Activated CD4-positive, alpha-beta memory T cell treated with anti-CD3 and anti-CD28 coated beads for 36 hours (primary cell): ENCODE data around the gene MIB1. TPM values are rescaled to one million over a fixed set of nuclear protein-coding genes. Genes with fewer than 3 reads are reported as not detected.

Source experiments
- CTCF ChIA-PET: fragments of 350-600 bp; sonication (Branson Sonifier 250); formaldehyde crosslinking; loops from one replicate; lab custom pipeline; 2021; ENCODE audit warnings: antibody characterized with exemption, inconsistent platforms; lab: Charles Lee
- POLR2A ChIA-PET: fragments of 350-600 bp; sonication (Branson Sonifier 250); formaldehyde crosslinking; loops from one replicate; lab custom pipeline; 2021; ENCODE audit warnings: antibody characterized with exemption; lab: Charles Lee
- DNase-seq: peaks from one replicate; pipeline ENCODE4 v3.0.0-alpha.2; 2020
- H3K27ac Mint-ChIP-seq: one replicate; pipeline ENCODE4 v1.8.0; 2021; ENCODE audit warnings: mixed read lengths
- H3K27me3 Mint-ChIP-seq: one replicate; pipeline ENCODE4 v1.8.0; 2021; ENCODE audit warnings: mixed read lengths
- H3K36me3 Mint-ChIP-seq: one replicate; pipeline ENCODE4 v1.8.0; 2021; ENCODE audit warnings: mixed read lengths
- H3K4me1 Mint-ChIP-seq: one replicate; pipeline ENCODE4 v1.8.0; 2021; ENCODE audit warnings: low read depth, mixed read lengths
- H3K4me3 Mint-ChIP-seq: one replicate; pipeline ENCODE4 v1.8.0; 2021; ENCODE audit warnings: mild to moderate bottlenecking, mixed read lengths
- H3K9me3 Mint-ChIP-seq: one replicate; pipeline ENCODE4 v1.8.0; 2021; ENCODE audit warnings: mixed read lengths
- intact Hi-C: fragments of 100-400 bp; cut with micrococcal nuclease; formaldehyde crosslinking; loops from one replicate; pipeline ENCODE4 v1.15.1; 2023
- total RNA-seq, 2 experiments: library from RNA; stranded (reverse); gene quantifications; one replicate each; pipeline ENCODE4 v1.2.3, GENCODE V29; 2021

Gene MIB1
- total RNA-seq, 2 experiments from 2014 or later: 40.8 to 43.5 TPM

DNA sequence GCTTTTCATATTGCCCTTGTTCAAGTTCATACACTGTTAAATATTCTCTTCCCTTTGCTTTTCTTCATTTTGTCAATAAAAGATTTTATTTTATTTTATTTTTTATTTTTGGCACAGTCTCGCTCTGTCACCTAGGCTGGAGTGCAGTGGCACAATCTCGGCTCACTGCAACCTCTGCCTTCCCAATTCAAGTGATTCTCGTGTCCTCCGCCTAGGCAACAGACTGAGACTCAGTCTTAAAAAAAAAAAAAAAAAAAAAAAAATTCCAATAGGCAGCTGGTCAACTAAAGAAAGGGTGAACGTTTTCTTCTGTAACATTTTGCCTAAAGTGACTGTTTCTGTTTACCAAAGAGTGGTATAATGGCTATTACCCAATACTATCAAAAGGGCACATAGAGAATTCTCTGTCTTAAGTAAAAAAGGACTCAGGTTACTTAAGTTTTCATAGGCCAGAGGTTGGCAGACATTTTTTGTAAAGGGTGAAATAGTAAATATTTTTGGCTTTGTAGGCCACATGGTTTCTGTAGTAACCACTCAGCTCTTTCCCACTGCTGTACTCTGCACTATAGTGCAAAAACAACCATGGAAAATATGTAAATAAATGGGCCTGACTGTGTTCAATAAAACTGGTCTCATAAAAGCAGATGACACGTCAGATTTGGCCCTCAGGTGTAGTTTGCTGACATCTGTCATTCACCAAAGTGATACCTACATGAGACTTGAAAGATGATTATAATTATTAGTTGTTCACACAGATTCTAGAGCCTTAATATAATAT, 113.4 kb downstream of the MIB1 start:
- Mint-ChIP-seq H3K36me3 (peaks cover 17% of the 10 kb centered on the region), H3K9me3 (no peaks in the 10 kb centered on the region), H3K27me3 (no peaks in the 10 kb centered on the region), H3K27ac (no peak overlapping the region), H3K4me1 (peaks cover 14% of the 10 kb centered on the region), H3K4me3 (no peak overlapping the region)
- ChIA-PET CTCF (interaction anchor here (0.6 to 1.8 kb wide), 2 partner anchors 12 to 172 kb away, joined by 7 read pairs; no protein-coding TSS in a partner anchor), POLR2A (no interaction called here)
- intact Hi-C loops: loop anchor here (10.0 kb wide), 1 partner anchor 169 kb away; no protein-coding TSS in a partner anchor
- DNase-seq: no peak

DNA sequence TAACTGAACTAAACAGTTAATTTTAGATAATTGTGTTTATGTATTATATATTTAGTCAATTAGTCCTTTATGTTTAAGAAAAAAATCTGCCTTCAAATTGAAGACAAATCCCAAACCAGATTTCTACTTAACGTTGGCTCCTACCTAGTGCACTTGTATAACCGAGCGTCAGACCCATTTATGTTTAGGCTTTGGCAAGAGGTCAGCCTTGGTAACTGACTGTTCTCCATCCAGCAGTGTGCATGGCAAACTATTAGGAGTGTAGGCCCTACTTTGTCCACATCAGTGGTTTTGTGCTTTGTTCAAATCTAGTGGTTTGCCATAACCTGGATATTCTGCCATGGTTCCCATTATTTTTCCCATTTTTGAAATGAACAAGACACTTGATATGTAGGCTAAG, 114.8 kb downstream of the MIB1 start:
- CTCF ChIA-PET: no interaction called here
- POLR2A ChIA-PET: no interaction called here
- Mint-ChIP-seq H3K36me3 (peaks cover 22% of the 10 kb centered on the region), H3K4me1 (peaks cover 14% of the 10 kb centered on the region), H3K4me3 (no peak overlapping the region), H3K9me3 (no peaks in the 10 kb centered on the region), H3K27me3 (no peaks in the 10 kb centered on the region), H3K27ac (no peak overlapping the region)
- intact Hi-C loops: loop anchor here (10.0 kb wide), 1 partner anchor 171 kb away; no protein-coding TSS in a partner anchor
- no peak for DNase-seq

DNA sequence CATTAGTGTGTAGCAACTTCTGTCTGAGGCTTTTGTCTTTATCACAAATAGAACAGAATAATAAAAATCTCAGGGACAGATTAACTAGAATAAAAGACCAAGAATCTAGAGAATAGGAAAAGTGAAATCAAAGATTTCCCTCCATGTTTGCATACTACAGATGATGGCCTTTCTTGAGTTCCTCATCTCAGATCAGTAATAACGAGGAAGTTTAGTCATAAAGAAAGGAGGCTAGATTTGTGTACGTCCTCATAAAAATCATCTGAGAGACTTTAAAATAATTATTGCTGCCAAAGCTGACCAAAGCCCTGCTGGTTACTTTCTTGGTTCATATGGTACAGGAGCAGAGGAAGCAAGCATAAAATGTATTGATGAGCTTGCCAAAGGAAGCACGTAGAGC, 117.3 kb downstream of the MIB1 start:
- Mint-ChIP-seq H3K36me3 (peaks cover 29% of the 10 kb centered on the region), H3K9me3 (no peaks in the 10 kb centered on the region), H3K4me3 (no peak overlapping the region), H3K4me1 (peaks cover 8% of the 10 kb centered on the region), H3K27me3 (no peaks in the 10 kb centered on the region), H3K27ac (no peak overlapping the region)
- DNase-seq: no peak
- ChIA-PET CTCF (no interaction called here), POLR2A (no interaction called here)
- intact Hi-C loops: loop anchor here (10.0 kb wide), 1 partner anchor 173 kb away; no protein-coding TSS in a partner anchor

DNA sequence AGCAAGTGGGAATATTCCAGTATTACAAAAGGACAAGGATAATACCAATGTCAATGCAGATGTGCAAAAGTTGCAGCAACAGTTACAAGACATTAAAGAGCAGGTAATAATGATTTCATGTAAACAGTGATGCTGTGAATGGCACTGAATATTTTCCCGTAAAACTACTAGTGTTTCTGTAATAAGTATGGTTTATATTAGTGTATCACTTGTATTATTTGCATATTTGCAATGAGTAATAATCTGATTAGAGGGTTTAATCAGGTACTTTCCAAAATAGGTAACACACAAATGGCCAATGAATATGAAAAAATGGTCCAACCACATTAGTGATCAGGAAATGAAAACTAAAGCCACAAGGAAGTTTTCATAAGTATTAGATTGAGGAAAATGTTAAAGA, 118.0 kb downstream of the MIB1 start:
- ChIA-PET CTCF (no interaction called here), POLR2A (no interaction called here)
- Mint-ChIP-seq H3K4me1 (peaks cover 7% of the 10 kb centered on the region), H3K9me3 (no peaks in the 10 kb centered on the region), H3K4me3 (no peak overlapping the region), H3K27ac (no peak overlapping the region), H3K27me3 (no peaks in the 10 kb centered on the region), H3K36me3 (peaks cover 32% of the 10 kb centered on the region)
- no peak for DNase-seq
- intact Hi-C loops: loop anchor here (10.0 kb wide), 1 partner anchor 174 kb away; no protein-coding TSS in a partner anchor

DNA sequence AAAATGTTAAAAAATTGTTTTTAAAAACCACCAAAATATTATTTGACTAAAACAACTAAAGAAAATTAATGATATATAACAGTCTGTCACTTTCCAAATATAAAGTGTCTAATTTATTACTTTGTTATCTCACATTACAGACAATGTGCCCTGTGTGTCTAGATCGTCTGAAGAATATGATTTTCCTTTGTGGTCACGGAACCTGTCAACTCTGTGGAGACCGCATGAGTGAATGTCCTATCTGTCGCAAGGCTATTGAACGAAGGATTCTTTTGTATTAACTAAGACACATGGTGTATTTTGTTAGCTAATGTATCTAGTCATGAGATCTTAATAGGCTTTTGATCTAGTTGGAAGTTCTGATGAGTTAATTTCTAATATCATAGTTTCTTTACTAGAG, 123.8 kb downstream of the MIB1 start:
- intact Hi-C loops: no loop called here

DNA sequence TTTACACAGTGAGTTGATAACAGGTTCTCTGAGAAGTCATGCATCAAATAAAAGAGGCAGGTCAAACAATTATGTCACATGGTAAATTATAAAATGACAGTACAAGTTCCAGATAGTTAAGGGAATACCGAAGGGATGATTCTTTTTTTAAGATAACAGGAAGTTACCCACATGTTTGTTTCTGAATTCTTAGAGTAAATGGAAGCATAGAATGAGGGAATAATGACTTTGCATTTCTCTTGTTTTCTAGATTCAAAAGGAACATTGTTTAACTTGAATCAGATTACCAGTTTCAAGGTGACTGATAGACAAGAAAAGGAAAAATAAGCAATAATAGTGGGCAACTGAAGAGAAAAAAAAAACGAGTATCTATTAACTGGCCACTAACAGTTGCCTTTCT, 124.5 kb downstream of the MIB1 start:
- H3K9me3 Mint-ChIP-seq: no peaks in the 10 kb centered on the region
- no peak overlapping the region for H3K27ac Mint-ChIP-seq
- peaks cover 27% of the 10 kb centered on the region for H3K36me3 Mint-ChIP-seq
- H3K27me3 Mint-ChIP-seq: no peaks in the 10 kb centered on the region
- DNase-seq: no peak
- CTCF ChIA-PET: no interaction called here
- H3K4me3 Mint-ChIP-seq: no peak overlapping the region
- POLR2A ChIA-PET: no interaction called here
- intact Hi-C loops: no loop called here
- H3K4me1 Mint-ChIP-seq: no peaks in the 10 kb centered on the region

More for the DNA sequence above, 123.8 kb downstream of the MIB1 start:
- H3K4me1 Mint-ChIP-seq: no peaks in the 10 kb centered on the region
- no peak overlapping the region for H3K4me3 Mint-ChIP-seq
- no peaks in the 10 kb centered on the region for H3K9me3 Mint-ChIP-seq
- CTCF ChIA-PET: no interaction called here
- H3K27me3 Mint-ChIP-seq: no peaks in the 10 kb centered on the region
- H3K36me3 Mint-ChIP-seq: peaks cover 29% of the 10 kb centered on the region
- POLR2A ChIA-PET: interaction anchor here (0.6 kb wide), 1 partner anchor 419 kb away, joined by 4 read pairs; no protein-coding TSS in a partner anchor
- no peak for DNase-seq
- H3K27ac Mint-ChIP-seq: no peak overlapping the region

DNA sequence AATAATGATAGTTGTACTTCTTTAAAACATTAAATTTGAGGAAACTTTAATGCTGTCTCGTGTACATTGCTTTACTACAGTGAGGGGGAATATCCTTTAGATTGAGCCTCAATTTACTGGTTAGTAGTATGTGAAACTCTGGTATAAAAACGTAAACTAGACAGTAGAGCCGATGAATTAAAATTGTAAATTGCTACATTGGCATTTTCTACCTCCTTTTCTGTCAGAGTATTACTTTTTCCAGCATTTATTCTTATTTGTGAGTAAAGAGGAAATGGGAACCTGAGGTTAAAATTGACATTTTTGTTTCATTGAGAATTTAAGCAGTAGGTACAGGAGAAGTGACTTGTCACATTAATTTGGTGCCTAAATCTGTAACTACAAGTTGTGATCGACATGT, 128.2 kb downstream of the MIB1 start:
- Mint-ChIP-seq H3K4me3 (no peak overlapping the region), H3K9me3 (no peaks in the 10 kb centered on the region), H3K36me3 (peaks cover 18% of the 10 kb centered on the region), H3K27me3 (no peaks in the 10 kb centered on the region), H3K27ac (no peak overlapping the region), H3K4me1 (no peaks in the 10 kb centered on the region)
- no peak for DNase-seq
- intact Hi-C loops: no loop called here
- ChIA-PET POLR2A (no interaction called here), CTCF (no interaction called here)

DNA sequence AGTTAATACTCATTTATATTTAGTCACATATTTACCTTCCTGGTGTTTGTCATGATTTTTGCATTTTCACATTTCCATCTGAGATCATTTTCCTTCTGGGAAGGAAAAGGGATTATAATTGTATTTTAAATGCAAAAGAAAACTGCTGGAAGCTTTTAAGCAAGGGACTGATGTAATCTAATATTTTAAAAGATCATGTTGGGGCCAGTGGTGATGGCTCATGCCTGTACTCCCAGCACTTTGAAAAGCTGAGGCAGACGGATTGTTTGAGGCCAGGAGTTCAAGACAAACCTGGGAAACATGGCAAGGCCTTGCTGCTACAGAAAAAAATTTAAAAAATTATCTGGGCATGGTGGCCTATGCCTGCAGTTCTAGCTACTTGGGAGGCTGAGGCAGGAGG, 149.0 kb downstream of the MIB1 start:
- Mint-ChIP-seq H3K36me3 (no peaks in the 10 kb centered on the region), H3K27ac (no peak overlapping the region), H3K4me1 (no peaks in the 10 kb centered on the region), H3K9me3 (no peaks in the 10 kb centered on the region), H3K4me3 (no peak overlapping the region), H3K27me3 (peaks cover 2% of the 10 kb centered on the region)
- DNase-seq: no peak
- ChIA-PET CTCF (interaction anchor here (0.8 kb wide), 1 partner anchor 108 kb away, joined by 3 read pairs; no protein-coding TSS in a partner anchor), POLR2A (no interaction called here)
- intact Hi-C loops: no loop called here

DNA sequence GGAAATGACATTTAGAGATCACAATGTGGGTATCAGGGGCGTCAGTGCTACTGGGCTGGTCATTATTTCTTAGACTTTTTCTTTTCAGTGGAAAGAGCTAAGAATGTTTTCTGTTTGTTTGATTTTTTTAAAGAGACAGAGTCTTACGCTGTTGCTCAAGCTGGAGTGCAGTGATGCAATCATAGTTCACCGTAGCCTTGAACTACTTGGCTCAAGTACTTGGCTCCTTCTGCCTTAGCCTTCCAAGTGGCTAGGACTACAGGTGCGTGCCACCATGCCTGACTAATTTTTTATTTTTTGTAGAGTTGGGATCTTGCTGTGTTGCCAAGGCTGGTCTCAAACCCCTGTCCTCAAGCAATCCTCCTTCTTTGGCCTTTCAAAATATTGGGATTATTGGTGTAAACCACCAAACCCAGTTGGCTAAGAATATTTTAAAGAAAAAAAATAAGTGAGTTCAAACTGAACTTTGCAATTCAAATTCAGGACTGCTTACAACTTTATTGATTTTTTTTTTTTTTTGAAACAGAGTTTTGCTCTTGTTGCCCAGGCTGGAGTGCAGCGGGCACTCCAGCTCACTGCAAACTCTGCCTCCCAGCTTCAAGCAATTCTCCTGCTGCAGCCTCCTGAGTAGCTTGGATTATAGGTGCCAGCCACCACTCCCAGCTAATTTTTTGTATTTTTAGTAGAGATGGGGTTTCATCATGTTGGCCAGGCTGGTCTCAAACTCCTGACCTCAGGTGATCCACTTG, 154.2 kb downstream of the MIB1 start:
- peaks cover 3% of the 10 kb centered on the region for H3K4me1 Mint-ChIP-seq
- ChIA-PET CTCF (no interaction called here), POLR2A (no interaction called here)
- DNase-seq: no peak
- H3K4me3 Mint-ChIP-seq: no peak overlapping the region
- no peak overlapping the region for H3K27ac Mint-ChIP-seq
- H3K9me3 Mint-ChIP-seq: no peaks in the 10 kb centered on the region
- no peaks in the 10 kb centered on the region for H3K36me3 Mint-ChIP-seq
- intact Hi-C loops: loop anchor here (5.0 kb wide), 1 partner anchor 668 kb away; no protein-coding TSS in a partner anchor
- H3K27me3 Mint-ChIP-seq: peaks cover 11% of the 10 kb centered on the region

DNA sequence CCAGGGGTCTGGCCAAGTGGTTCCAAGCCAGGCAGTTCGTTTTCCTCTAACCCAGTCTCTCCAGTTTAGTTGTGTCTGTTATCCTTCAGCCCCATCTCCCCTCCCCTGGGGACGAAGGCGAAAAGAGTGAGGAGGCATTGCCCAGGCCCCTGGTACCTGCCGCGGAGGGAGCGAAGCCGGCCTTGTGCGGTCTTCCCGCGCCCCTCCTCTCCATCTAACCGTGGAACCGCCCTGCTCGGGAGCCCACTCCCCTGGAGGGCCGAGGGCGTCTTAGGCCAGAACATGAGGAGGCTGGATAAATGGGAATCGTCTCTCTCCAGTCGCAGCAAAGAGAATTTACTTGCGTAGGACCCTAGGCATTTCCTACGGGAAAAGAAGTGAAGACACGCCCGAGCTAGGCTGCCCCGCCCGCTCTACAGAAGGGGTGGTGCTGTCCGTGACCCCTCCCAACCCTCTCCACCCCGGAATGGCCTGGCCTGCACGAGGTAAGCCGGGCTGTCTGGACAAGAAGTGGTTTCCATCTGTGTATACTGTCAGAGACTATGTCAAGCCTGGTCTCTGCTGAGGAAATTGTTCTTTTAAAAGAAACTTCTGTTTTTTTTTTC, 156.2 kb downstream of the MIB1 start:
- CTCF ChIA-PET: no interaction called here
- intact Hi-C loops: loop anchor here (1.0 to 5.0 kb wide), 2 partner anchors 59 to 665 kb away; no protein-coding TSS in a partner anchor
- Mint-ChIP-seq H3K27me3 (peaks cover 12% of the 10 kb centered on the region), H3K36me3 (no peaks in the 10 kb centered on the region), H3K4me3 (no peak overlapping the region), H3K4me1 (peaks cover 3% of the 10 kb centered on the region), H3K27ac (no peak overlapping the region), H3K9me3 (no peaks in the 10 kb centered on the region)
- DNase-seq: no peak
- POLR2A ChIA-PET: no interaction called here

DNA sequence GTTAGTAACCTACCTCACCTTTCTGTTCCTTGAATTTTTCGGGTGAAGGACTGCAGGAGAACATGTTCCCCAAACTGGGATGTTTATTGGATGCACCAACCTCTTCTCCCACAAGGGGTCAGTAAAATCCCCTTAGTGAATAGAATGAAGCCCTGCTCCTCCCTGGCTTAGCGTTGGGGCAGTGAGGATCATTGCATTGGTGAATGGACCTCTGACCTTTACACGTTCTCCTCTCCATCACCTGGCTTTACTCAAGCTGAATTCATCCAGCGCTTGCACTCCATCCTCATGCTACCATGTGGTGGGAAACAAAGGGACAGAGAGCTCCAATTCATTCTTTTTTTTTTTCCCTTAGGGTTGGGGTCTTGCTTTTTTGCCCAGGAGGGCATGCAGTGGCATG, 157.2 kb downstream of the MIB1 start:
- ChIA-PET CTCF (interaction anchor here (0.6 to 1.5 kb wide), 5 partner anchors 13 to 70 kb away, joined by 3 to 5 read pairs (median 3); no protein-coding TSS in a partner anchor), POLR2A (no interaction called here)
- Mint-ChIP-seq H3K9me3 (no peaks in the 10 kb centered on the region), H3K27ac (no peak overlapping the region), H3K4me1 (peaks cover 3% of the 10 kb centered on the region), H3K36me3 (no peaks in the 10 kb centered on the region), H3K27me3 (peaks cover 14% of the 10 kb centered on the region), H3K4me3 (no peak overlapping the region)
- intact Hi-C loops: loop anchor here (1.0 to 5.0 kb wide), 2 partner anchors 58 to 664 kb away; no protein-coding TSS in a partner anchor
- DNase-seq: peak; percentile 19
